ENCODE results near the gene MXI1.

Gene MXI1

DNA sequence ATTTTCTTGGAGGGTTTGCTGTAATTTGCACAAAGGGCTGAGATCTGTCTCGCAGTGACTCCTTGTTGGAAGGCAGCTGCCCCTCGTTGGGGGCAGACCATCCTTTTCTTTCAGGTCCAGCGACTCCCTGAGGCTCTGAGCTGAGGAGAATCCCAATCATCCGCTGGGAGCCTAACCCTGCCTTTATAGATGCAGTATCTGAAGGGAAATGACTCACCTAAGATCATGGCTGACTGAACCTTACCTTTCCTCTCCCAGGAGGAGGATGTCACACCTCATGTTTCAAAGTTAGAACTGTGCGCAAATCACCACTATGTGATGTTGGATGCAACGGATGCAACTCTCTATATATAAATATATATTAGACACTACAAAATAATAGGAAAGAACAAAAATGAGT, 36.4 kb upstream of the MXI1 start:
- H3K4me3 ChIP-seq (ENCODE audit: control insufficient read depth, low read depth, low read length) = no peak overlapping the region
- TF ChIP-seq, protein P1, sequence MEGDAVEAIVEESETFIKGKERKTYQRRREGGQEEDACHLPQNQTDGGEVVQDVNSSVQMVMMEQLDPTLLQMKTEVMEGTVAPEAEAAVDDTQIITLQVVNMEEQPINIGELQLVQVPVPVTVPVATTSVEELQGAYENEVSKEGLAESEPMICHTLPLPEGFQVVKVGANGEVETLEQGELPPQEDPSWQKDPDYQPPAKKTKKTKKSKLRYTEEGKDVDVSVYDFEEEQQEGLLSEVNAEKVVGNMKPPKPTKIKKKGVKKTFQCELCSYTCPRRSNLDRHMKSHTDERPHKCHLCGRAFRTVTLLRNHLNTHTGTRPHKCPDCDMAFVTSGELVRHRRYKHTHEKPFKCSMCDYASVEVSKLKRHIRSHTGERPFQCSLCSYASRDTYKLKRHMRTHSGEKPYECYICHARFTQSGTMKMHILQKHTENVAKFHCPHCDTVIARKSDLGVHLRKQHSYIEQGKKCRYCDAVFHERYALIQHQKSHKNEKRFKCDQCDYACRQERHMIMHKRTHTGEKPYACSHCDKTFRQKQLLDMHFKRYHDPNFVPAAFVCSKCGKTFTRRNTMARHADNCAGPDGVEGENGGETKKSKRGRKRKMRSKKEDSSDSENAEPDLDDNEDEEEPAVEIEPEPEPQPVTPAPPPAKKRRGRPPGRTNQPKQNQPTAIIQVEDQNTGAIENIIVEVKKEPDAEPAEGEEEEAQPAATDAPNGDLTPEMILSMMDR (IDR thresholded peaks at IDR 0.05; ENCODE audit: control insufficient read depth, insufficient read depth, low read depth, low read length, missing control alignments) = no peak
- DNase-seq (ENCODE audit: low read depth) = no peak

- no peak overlapping the region for H3K4me3 ChIP-seq (ENCODE audit: control insufficient read depth, low read depth, low read length)
- TF ChIP-seq, protein P1 (IDR thresholded peaks at IDR 0.05; ENCODE audit: control insufficient read depth, insufficient read depth, low read depth, low read length, missing control alignments) = no peak
- DNase-seq (ENCODE audit: low read depth) = no peak
These were observed 35.2 kb upstream of the MXI1 start for GRCh38 chr10:110172155-110172554.

GRCh38 chr10:110174201-110174600, 33.2 kb upstream of the MXI1 start:
- TF ChIP-seq, protein P1 (IDR thresholded peaks at IDR 0.05; ENCODE audit: control insufficient read depth, insufficient read depth, low read depth, low read length, missing control alignments) = no peak
- no peak overlapping the region for H3K4me3 ChIP-seq (ENCODE audit: control insufficient read depth, low read depth, low read length)
- DNase-seq (ENCODE audit: low read depth) = no peak

GRCh38 chr10:110174816-110175215, 32.6 kb upstream of the MXI1 start:
- TF ChIP-seq, protein P1 (IDR thresholded peaks at IDR 0.05; ENCODE audit: control insufficient read depth, insufficient read depth, low read depth, low read length, missing control alignments) = no peak
- DNase-seq (ENCODE audit: low read depth) = no peak
- H3K4me3 ChIP-seq (ENCODE audit: control insufficient read depth, low read depth, low read length) = no peak overlapping the region

DNA sequence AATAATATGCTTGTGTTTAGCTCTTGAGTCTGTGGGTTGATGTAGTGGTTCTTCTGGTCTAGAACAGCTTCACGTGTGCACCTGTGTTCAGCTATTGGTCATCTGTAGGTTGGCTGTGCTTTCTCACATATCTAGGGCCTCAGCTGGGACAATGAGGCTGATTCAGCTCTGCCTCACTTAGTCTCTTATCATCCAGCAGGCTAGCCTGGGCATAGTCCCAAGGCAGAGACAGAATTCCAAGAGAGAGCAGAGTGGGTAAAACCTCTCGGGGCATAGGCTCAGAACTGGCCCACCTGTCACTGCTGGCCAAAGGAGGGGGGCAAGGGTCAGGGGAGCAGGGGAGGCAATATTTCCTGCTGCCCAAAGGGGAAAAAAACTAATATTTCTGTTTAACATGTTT, 32.0 kb upstream of the MXI1 start:
- no peak overlapping the region for H3K4me3 ChIP-seq (ENCODE audit: control insufficient read depth, low read depth, low read length)
- TF ChIP-seq, protein P1 (IDR thresholded peaks at IDR 0.05; ENCODE audit: control insufficient read depth, insufficient read depth, low read depth, low read length, missing control alignments) = no peak
- DNase-seq (ENCODE audit: low read depth) = no peak

- no peak for DNase-seq (ENCODE audit: low read depth)
- TF ChIP-seq, protein P1 (IDR thresholded peaks at IDR 0.05; ENCODE audit: control insufficient read depth, insufficient read depth, low read depth, low read length, missing control alignments) = no peak
- no peak overlapping the region for H3K4me3 ChIP-seq (ENCODE audit: control insufficient read depth, low read depth, low read length)
These were observed 31.0 kb upstream of the MXI1 start for GRCh38 chr10:110176141-110177030.
